Hindlimb muscle (tissue), 1 donor: ENCODE results near the gene ATP4B. TPM values are rescaled to one million over a fixed set of nuclear protein-coding genes. Genes with fewer than 3 reads are reported as not detected.
"Not testable (repeated sequence)": the region's sequence is repeated elsewhere in the genome, so short reads cannot be mapped to it uniquely, and the experiment has no call there.

Source experiments
- DNase-seq: peaks from one replicate; pipeline ENCODE4 v3.0.0-alpha.2; 2013
- polyA plus RNA-seq: library from polyadenylated mRNA; unstranded; fragments of 120-200 nt; gene quantifications from one replicate; pipeline ENCODE4 v1.2.1, GENCODE V29; 2013; ENCODE audit not compliant: insufficient read length

The ATP4B gene
- polyA plus RNA-seq, 1 donor, result not detected

DNA sequence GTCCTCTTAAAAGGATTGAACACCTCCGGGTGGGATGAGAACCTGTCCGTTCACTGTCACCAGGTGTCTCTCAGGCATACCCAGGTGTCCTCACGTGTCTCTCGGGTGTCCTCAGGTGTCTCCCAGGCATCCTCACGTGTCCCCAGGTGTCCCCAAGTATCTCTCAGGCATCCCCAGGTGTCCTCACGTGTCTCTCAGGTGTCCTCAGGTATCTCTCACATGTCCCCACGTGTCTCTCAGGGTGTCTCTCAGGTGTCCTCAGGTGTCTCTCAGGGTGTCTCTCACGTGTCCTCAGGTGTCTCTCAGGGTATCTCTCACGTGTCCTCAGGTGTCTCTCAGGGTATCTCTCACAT is 33.8 kb downstream of the ATP4B start:
- no peak for DNase-seq

DNA sequence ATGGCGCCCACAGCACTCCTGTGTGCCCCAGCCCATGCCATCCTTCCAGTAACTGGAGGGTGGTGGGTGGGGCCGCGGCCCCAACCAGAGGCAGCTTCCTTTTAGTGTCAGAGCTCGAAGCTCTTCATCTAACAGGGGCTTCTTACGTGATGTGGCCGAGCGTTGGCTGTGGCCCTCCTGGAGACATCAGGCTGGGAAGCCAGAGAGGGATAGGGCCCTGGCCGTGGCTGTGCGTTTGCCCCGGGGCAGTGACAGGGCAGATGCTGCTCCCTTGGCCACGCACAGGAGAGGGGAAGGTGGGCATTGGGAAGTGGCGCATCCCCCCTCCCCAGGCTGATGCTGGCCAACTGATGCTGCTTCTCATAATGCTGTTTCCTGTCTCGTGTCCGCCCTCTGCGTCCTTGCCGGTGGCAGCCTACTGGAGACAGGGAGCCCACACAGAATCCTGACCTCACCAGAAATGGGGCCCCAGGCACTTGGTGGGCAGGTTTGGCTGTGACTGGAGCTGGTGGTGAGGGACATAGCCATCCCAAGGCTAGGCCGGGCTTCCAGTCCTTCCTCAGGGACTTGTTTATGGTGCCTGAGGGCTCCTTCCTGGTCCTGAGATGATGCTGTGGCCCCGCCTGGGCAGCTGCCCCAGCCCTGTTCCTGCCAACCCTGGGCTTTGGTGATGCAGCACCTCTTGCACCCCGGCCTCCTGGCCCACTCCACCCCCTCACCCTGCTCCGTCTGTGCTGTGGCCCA is 34.3 kb downstream of the ATP4B start:
- no peak for DNase-seq

DNA sequence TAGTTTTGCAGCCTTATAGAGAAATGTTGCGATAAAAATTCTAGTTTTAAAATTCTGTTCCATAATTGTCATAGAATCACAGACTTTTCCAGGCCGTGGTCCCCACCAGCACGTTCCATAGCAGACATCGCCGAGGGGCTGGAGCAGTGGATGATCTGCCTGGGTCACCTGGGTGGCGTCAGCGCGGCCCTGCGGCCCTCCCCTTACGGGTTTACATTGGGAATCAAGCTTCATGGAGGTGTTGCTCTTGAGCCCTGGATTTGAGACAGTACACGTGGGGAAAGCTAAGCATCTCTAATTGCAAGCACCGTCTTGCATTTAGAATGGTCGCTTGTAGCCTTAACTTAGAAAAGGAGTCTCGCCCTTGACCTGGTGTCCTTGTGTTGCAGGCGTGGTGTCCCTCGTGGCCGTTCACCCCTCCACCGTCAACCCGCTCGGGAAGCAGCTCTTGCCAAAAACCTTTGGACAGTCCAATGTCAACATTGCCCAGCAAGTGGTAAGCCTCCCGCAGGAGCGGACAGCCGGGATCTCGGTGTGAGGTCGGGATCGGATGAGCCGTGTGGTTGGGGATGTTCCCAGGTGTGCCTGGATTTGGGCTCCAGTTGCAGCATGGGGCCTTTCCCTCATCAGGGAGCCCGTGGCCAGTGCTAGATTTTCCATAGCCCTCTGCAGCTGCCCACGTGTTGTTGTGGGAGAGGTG is 35.1 kb downstream of the ATP4B start:
- DNase-seq, result no peak

DNA sequence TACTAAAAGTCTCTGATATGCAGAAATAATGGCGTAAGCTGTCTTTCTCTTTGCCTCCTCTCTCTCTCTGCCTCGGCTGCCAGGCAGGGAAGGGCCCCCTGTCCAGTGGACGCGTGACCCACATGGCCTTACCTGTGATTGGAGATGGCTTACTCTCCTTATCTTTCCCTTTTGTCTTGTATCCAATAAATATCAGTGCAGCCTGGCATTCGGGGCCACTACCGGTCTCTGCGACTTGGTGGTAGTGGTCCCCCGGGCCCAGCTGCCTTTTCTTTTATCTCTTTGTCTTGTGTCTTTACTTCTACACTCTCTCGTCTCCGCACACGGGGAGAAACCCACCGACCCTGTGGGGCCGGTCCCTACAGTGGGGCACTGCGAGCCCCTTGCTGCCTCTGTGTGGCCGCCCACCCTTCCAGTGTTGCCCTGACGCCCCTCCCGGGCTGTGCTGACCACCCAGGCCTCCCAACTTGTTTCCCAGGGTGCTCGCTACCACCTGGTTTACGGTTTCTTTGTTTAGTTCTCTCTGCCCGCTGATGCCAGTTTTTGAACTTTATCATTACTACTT is 35.9 kb downstream of the ATP4B start:
- not testable (repeated sequence) for DNase-seq

DNA sequence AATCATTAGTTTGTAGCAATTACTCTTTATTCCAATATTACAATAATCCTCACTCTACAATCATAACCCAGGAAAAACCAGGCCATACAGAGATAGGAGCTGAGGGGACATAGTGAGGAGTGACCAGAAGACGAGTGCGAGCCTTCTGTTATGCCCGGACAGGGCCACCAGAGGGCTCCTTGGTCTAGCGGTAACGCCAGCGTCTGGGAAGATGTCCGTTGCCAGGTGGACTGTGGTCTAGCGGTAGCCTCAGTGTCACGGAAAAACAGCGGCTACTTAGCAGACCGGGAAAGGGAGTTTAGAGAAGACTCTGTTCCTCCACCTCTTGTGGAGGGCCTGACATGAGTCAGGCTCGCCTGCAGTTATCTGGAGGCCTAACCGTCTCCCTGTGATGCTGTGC is 36.5 kb downstream of the ATP4B start:
- not testable (repeated sequence) for DNase-seq

DNA sequence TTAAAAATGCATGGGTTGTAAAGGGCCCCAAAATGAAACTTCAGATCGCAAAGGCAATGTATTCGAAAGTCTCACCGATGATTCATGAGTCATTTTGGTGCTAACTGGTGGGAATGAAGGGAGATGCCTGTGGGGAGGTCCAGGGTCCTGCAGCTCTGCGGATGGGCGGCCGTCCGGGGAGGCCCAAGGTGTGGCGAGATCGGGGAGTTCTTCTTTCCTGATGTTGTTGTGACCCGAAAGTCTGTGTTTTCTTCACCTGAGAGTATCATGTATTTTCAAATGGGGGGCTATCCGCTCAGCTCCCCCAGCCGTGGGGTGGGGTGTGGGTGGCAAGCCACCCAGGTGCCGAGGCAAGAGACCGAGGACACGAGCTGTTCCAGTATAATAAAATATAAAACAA is 37.0 kb downstream of the ATP4B start:
- no peak for DNase-seq

DNA sequence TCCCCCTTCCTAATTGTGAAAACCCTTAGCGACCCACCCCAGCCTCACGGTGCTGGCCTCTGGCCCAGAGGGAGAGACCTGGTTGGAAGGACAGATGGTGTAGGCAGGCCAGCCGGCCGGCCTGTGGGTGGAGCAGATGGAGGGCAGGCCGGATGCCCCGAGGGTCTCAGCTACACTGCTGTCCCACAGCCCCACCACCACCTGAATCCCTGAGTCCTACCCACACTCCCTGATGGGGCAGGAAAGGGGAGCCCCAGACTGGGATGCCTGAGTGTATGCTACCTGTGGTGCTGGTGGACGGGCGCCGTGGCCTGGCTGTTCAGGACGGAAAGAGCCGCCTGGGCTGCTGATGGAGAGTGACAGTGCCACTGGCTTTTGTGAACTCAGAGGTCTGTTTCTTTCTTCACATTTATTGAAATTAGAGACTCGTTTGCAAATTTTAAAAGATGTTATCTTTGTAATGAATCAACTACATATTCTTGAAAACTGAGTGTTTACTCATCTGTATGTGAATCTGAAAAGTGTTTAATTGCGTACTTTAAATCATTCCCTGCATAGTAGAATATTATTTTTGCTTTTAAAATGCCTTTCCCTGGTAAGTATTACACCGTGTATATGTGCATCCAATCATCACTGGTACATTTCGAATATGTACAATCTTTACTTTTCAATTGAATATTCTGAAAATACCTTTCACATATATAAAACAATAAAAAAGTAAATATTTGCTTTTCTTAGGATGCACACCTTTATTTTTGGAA is 37.8 kb downstream of the ATP4B start:
- DNase-seq, result no peak

DNA sequence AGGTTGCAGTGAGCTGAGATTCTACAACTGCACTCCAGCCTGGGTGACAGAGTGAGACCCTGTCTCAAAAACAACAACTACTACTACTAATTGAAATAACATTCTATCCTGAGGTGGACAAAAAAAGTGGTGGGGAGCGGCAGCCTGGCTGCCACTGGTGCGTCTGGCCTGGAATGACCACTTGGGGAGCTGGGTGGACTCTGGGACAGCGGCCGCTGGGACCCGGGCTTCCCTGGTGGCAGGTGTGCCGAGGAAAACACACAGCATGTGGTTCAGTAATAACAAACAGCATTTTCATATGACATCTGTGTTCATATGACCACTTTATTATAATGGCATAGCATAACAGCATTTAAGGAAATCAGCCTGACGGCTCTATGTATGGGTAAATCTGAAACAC is 39.5 kb downstream of the ATP4B start:
- DNase-seq, result no peak

DNA sequence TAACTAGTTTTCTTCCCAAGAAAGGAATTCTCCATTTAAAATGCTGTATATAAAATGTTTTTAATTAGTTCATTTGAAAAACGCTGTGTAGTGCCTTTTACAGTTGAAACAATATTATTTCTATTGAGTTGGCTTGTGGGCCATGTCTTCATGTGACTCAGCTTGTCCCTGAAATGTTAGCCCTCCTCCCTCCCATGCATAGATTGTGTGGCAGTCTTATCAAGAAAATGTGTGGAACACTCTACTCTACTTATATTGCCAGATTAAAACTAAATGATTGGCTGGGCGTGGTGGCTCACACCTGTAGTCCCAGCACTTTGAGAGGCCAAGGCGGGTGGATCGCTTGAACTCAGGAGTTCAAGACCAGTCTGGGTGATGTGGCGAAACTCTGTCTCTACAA is 40.0 kb downstream of the ATP4B start:
- DNase-seq, result no peak

DNA sequence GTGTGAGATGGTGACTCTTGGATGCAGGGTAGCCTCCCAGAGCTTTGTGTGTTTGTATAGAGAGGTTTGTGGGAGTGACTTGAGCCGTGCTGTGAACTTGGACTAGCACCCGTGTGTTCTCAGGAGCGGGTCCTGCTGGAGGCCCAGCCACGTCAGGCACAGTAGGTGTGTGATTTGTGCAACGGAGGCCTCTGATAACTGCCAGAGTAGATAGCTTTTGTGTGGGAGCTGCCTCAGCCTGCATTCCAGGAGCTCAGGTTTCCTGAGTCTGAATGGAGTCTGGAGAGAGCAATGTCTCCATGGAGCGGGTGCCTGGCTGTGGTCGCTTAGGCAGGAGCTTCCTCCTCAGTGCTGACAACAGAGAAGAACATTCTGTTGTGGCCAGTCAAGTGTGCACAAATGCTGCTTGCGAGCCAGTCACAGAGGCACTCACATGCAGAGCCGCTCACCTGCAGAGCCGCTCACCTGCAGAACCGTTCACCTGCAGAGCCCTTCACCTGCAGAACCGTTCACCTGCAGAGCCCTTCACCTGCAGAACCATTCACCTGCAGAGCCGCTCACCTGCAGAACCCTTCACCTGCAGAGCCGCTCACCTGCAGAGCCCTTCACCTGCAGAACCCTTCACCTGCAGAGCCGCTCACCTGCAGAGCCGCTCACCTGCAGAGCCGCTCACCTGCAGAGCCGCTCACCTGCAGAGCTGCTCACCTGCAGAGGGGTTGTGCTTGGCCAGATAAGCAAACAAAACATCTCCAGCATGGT is 40.8 kb downstream of the ATP4B start:
- no peak for DNase-seq

DNA sequence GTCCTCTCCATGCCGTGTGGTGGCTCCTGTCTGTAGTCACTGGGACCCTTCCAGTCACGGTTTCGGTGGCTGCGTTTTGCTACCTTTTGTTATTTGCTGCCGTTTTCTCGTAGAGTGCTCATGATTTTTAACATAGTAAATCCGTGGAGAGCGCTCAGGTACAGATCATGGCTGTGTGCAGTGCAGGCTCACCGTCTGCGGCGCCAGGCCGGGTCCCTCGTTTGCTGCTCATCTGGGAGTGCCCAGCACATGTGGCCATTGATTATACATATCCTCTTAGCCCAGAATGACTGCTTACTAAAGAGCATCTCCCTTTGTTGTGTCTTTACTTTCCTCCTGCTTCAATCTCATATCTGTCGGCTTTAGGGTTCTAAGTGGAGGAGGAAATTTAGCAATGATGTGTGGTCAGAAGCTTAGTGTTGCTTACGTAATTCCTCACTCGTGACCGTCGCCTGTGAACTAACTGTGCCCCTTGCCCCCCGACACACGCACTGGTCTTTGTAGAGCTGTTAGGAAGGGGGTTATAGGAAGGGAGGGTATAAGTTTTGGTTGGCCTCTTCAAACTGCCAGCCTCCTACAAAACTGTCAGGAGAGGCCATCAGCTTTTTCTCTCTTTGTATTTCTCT is 41.6 kb downstream of the ATP4B start:
- DNase-seq, result no peak

DNA sequence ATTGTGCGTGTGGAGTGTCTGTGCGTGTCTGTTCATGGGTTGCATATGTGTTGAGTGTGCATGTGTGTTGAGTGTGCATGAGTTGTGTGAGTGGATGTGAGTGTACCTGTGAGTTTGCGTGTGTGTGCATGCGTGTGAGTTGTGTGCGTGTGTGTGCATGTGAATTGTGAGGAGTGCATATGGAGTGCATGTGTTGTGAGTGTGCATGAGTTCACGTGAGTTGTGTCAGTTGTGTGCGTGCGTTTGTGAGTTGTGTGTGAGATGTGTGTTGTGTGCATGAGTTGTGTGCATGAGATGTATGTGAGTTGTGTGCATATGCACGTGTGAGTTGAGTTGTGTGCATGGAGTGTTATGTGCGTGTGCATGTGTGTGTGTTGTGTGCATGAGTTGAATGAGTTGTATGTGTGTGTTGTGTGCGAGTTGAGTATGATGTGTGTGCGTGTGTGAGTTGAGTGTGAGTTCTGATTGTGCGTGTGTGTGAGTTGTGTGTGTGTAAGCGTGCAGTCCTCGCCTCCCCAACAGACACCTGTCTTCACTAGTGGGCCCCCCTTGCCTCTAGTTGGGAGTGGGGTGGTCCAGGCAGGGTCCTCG is 44.1 kb downstream of the ATP4B start:
- no peak for DNase-seq

DNA sequence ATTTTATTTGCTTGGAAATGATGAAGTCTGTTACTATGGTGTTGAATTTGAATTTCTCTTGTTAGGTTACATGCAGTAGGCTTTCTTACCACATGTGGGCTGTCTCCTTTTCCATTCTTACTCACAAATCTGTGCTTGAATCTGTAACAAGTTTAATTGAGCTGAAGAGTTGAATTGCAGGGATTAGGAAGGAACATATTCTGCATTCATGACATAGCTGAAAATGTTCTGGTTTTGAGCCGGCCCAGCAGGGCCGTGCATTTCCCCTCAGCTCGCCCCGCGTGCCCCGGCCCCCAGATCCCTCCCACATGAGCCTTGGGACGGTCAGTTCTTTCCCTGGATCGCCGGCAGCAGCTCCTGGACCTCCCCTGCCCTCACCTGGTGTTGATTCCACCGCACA is 45.4 kb downstream of the ATP4B start:
- no peak for DNase-seq

DNA sequence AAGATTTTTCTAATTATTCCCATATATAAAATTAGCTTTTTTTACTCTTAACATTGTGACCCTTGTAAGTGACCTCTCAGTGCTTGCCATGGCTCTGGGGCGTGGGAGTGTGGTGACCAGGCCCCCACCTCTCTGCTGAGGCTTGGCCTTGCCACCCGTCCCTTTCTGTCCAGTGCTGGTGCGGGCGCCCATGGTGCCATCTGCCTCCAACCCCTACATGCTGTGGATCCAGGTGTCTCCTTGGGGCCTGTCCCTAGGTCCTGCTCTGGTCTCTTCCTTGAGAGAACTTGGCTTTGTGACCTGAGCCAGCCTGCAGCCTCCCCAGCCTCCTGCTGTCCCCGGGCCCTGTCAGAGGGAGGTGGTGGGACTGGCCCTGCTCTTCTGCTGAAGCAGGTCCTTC is 46.0 kb downstream of the ATP4B start:
- no peak for DNase-seq

DNA sequence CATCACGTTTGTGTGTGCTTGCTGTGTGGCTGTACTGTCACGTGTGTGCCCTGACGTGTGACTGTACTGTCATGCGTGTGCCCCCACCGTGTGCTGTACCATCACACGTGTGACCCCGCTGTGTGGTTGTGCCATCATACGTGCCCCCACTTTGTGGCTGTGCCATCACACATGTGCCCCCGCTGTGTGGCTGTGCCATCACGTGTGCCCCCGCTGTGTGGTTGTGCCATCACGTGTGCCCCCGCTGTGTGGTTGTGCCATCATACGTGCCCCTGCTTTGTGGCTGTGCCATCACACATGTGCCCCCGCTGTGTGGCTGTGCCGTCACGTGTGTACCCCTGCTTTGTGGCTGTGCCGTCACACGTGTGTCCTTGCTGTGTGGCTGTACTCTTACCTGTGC is 47.7 kb downstream of the ATP4B start:
- no peak for DNase-seq

DNA sequence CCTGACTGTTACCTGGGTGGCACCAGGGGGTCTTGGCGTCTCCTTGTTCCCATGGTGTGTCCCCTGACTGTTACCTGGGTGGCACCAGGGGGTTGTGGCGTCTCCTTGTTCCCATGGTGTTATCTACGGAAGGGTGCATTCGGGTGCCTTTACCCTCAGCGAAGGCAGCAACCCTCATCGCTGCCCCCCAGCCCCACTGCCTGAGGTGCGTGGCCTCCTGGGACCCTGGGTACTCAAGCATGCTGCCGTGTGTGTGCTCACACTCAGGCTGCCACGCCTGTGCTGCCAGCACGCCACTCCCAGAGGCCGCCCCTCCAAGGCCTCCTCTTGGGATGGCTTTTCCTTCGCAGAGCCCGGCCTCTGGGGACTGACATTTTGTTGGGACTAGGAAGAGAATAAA is 48.4 kb downstream of the ATP4B start:
- no peak for DNase-seq

DNA sequence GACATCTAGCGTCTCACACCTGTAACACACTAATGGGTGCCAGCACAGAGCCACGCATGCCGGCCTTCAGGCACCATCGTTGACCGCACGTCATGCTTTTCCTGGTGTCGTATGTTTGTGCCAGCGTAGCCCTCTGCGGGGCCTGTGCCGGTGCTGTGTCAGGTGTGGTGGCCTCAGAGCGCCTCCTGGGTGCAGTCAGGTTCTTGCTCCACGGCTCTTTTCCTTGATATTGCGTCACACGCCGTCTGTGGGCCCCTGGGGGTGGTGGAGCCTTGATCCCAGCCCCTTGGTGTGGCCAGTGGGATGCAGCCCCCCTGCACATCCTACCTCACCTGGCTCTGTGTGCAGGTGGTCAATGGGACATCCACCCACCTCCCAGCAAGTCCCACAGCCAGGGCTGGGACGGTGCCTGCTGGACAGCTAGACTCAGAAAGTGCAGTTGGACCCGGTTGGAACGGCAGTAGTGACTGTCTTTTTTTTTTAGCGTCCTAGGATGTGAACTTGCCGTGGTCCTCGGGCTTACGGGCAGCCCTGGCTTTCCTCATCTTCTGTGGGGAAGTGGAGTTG is 48.9 kb downstream of the ATP4B start:
- no peak for DNase-seq

DNA sequence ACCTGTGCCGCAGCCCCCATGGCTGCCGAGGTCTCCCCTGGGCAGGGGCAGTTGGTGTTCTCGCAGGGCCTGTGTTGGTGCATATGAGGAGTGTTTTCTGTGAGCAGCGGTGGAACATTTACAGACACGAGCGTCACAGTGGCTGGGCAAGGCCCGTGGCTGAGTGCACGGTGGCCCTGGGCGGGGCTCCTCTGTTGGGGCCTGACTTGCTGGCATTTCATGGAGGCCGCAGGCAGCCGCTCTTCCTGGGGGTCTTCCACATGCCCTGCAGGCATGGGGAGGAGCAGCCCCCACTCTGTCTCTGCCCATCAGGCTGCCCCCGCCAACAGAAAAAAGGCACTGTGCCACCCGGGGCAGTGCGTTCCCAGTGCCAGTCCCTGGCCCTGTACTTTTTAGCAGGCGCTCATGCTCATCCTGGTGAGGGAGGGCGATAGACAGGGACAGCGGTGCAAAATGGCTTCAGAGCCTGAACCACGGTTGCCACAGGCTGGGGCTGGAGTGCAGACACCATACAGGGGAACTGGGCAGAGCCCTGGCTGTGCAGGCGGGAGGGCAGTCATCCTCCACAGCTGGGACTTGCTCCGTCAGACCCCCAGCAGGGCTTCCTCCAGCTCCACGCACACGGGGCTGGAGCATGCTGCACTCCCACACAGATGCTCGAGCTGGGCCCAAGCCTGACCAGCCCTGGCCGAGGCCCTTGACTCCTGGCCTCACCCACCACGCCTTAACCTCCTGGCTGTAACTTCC is 49.9 kb downstream of the ATP4B start:
- no peak for DNase-seq

DNA sequence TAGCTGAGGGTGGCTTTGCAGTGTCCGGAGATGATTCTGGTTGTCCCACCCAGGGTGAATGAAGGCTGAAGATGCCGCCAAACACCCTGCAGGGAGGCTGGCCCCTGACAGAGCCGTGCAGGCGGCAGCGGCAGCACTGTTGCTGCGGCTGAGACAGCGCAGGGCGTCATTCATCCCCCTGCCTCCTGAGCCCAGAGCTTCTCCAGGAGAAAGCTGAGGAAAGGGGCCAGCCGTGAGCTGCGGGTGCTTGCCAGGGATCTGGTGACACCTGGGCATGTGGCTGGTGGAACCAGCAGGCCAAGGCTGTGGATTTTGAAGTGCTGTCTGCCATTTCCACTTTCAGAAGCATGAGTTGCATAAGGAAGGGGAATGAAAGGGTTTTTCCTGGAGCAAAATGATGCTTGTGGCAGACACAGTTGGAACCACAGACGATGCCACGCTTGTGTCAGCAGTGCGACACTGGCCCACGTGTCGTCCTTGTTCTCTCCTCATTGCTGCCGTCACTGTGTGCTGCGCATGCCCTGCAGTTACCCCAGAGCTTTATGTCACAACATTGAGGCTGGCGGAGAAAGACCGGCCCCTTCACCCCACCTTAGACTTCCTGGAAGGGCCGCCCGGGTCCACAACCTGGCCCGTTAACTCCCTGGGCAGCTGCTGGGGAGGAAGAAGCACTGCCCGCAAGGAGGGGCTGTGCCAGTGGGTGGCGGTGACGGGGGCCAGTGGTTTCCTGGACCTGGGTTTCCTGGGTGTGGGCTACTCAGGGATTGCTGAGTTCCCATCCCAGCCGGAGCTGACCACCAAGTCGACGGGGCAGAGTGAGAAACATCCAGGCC is 50.7 kb downstream of the ATP4B start:
- no peak for DNase-seq
